Endothelial cell (in vitro differentiated cells): ENCODE results near the gene KLHL8. TPM values are rescaled to one million over a fixed set of nuclear protein-coding genes. Genes with fewer than 3 reads are reported as not detected.

Experiments used
- DNase-seq: peaks from one replicate; pipeline ENCODE4 v3.0.0; 2021; ENCODE audit warnings: low spot score
- H3K27ac Mint-ChIP-seq: one replicate; pipeline ENCODE4 v1.8.0; 2021; ENCODE audit warnings: mixed read lengths, inconsistent platforms; ENCODE audit not compliant: unreplicated experiment
- H3K27me3 Mint-ChIP-seq: one replicate; pipeline ENCODE4 v1.8.0; 2021; ENCODE audit warnings: mild to moderate bottlenecking, moderate library complexity, mixed read lengths, inconsistent platforms; ENCODE audit not compliant: unreplicated experiment
- H3K36me3 Mint-ChIP-seq: one replicate; pipeline ENCODE4 v1.8.0; 2021; ENCODE audit warnings: mild to moderate bottlenecking, low read depth, mixed read lengths, inconsistent platforms; ENCODE audit not compliant: unreplicated experiment
- H3K4me1 Mint-ChIP-seq: one replicate; pipeline ENCODE4 v1.8.0; 2021; ENCODE audit warnings: mild to moderate bottlenecking, mixed read lengths, inconsistent platforms; ENCODE audit not compliant: unreplicated experiment
- H3K4me3 Mint-ChIP-seq: one replicate; pipeline ENCODE4 v1.8.0; 2021; ENCODE audit warnings: mild to moderate bottlenecking, mixed read lengths, inconsistent platforms; ENCODE audit not compliant: unreplicated experiment
- H3K9me3 Mint-ChIP-seq: one replicate; pipeline ENCODE4 v1.8.0; 2021; ENCODE audit warnings: mixed read lengths, inconsistent platforms; ENCODE audit not compliant: unreplicated experiment
- total RNA-seq: library from RNA; stranded (reverse); fragmentation: NEBNext Ultra II Directional; extraction: Animal tissue kit (Norgen Biotek cat#: 25700); gene quantifications from one replicate; pipeline ENCODE4 v1.2.1, GENCODE V29; 2021; ENCODE audit not compliant: unreplicated experiment
- TF ChIP-seq, protein P1 (sequence below): fragments of 200-600 bp; sonication (generic); IDR thresholded peaks from one replicate; pipeline ENCODE4 v1.5.0; 2021; ENCODE audit warnings: antibody characterized with exemption; ENCODE audit not compliant: unreplicated experiment

KLHL8 gene
- total RNA-seq, 1 donor from 2014 or later: 7.2 TPM

DNA sequence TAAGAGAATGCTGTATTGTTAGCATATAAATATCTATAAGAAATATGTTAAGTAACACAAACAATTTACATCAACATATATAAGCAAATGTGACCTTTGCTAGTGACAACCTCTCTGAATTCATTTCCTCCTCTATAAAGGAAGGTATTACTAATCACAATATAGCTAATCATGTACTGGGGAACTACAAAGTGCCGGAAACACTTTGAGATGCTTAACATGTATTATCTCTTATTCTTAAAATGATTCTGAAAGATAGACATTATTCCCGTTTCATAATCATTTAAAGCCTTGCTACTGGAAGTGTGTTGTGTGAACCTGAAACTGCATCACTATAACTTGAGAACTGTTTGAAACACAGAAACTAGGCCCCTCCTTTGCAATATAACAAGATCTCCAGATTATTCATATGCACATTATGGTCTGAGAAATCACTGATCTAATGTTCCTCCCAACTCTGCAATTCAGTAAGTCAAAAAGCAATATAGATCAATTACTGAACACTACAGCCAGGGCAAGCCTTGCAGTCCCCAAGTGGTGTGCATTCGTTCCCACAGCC lies 54.0 kb downstream of the KLHL8 start:
- Mint-ChIP-seq H3K4me3 (no peak overlapping the region), H3K27ac (no peak overlapping the region), H3K4me1 (no peaks in the 10 kb centered on the region), H3K27me3 (no peaks in the 10 kb centered on the region), H3K36me3 (no peaks in the 10 kb centered on the region), H3K9me3 (no peaks in the 10 kb centered on the region)
- DNase-seq: no peak
- TF ChIP-seq, protein P1, sequence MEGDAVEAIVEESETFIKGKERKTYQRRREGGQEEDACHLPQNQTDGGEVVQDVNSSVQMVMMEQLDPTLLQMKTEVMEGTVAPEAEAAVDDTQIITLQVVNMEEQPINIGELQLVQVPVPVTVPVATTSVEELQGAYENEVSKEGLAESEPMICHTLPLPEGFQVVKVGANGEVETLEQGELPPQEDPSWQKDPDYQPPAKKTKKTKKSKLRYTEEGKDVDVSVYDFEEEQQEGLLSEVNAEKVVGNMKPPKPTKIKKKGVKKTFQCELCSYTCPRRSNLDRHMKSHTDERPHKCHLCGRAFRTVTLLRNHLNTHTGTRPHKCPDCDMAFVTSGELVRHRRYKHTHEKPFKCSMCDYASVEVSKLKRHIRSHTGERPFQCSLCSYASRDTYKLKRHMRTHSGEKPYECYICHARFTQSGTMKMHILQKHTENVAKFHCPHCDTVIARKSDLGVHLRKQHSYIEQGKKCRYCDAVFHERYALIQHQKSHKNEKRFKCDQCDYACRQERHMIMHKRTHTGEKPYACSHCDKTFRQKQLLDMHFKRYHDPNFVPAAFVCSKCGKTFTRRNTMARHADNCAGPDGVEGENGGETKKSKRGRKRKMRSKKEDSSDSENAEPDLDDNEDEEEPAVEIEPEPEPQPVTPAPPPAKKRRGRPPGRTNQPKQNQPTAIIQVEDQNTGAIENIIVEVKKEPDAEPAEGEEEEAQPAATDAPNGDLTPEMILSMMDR: no peak

DNA sequence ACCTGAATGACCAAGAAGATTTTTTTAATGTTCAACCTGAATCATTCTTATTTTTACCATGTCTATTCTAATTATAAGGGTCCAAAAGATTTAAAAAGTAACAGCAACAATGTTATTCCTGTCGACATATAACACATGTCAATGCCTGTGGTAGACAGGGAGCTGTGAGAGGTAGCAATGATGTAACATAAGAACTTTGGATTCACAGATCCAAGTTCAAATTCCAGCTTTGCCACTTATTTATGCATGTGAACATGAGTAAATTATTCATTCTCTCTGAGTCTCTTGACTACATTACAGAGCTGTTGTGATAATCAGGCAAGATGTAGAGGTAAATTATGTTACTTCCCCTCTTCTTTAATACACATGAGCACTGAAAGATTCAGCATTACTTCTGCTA lies 54.5 kb downstream of the KLHL8 start:
- H3K36me3 Mint-ChIP-seq: no peaks in the 10 kb centered on the region
- no peaks in the 10 kb centered on the region for H3K27me3 Mint-ChIP-seq
- no peak for DNase-seq
- no peaks in the 10 kb centered on the region for H3K4me1 Mint-ChIP-seq
- H3K4me3 Mint-ChIP-seq: no peak overlapping the region
- no peak overlapping the region for H3K27ac Mint-ChIP-seq
- TF ChIP-seq, protein P1: no peak
- no peaks in the 10 kb centered on the region for H3K9me3 Mint-ChIP-seq

- H3K27ac Mint-ChIP-seq: no peak overlapping the region
- H3K9me3 Mint-ChIP-seq: no peaks in the 10 kb centered on the region
- TF ChIP-seq, protein P1: no peak
- DNase-seq: no peak
- no peaks in the 10 kb centered on the region for H3K4me1 Mint-ChIP-seq
- peaks cover 2% of the 10 kb centered on the region for H3K27me3 Mint-ChIP-seq
- H3K4me3 Mint-ChIP-seq: no peak overlapping the region
- H3K36me3 Mint-ChIP-seq: no peaks in the 10 kb centered on the region
Observed at GRCh38 chr4:87153078-87153870, 67.1 kb downstream of the KLHL8 start.

DNA sequence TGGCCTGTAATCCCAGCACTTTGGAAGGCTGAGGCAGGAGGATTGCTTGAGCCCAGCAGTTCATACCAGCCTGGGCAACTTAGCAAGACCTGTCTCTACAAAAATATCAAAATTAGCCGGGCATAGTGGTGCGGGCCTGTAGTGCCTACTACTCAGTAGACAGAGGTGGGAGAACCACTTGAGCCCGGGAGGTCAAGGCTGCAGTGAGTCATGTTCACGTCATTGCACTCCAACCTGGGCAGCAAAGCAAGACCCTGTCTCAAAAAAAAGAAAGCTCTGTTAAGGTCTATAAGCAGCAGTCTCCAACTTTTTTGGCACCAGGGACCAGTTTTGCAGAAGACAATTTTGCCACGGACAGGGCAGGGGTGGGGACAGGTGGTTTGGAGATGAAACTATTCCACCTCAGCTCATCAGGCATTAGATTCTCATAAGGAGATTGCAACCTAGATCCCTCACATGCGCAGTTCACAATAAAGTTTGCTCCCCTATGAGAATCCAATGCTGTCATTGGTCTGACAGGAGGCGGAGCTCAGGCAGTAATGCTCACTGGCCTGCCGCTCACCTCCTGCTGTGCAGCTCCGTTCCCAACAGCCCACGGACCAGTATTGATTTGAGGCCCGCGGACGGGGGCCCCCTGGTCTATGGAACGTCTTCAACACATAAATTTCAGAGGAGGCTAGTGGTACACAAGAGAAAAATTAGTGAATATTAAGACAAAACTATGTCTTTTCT lies 67.9 kb downstream of the KLHL8 start:
- Mint-ChIP-seq H3K4me3 (no peak overlapping the region), H3K27me3 (peaks cover 2% of the 10 kb centered on the region), H3K4me1 (no peaks in the 10 kb centered on the region), H3K9me3 (no peaks in the 10 kb centered on the region), H3K36me3 (no peaks in the 10 kb centered on the region), H3K27ac (no peak overlapping the region)
- TF ChIP-seq, protein P1: no peak
- no peak for DNase-seq

GRCh38 chr4:87151730-87152129 lies 68.7 kb downstream of the KLHL8 start:
- no peak overlapping the region for H3K4me3 Mint-ChIP-seq
- H3K9me3 Mint-ChIP-seq: no peaks in the 10 kb centered on the region
- no peak for DNase-seq
- no peak overlapping the region for H3K27ac Mint-ChIP-seq
- H3K36me3 Mint-ChIP-seq: no peaks in the 10 kb centered on the region
- TF ChIP-seq, protein P1: no peak
- H3K27me3 Mint-ChIP-seq: peaks cover 2% of the 10 kb centered on the region
- no peaks in the 10 kb centered on the region for H3K4me1 Mint-ChIP-seq
